ENCODE measurements around the gene GALNT1. TPM values are rescaled to one million over a fixed set of nuclear protein-coding genes. Genes with fewer than 3 reads are reported as not detected.

Gene GALNT1
- total RNA-seq, 1 donor from 2014 or later, result 74.5 TPM

- TF ChIP-seq CTCF (IDR thresholded peaks at IDR 0.05), result no peak
These were observed 57.8 kb downstream of the GALNT1 start for GRCh38 chr18:35639296-35639695.

GRCh38 chr18:35641467-35641866, 59.9 kb downstream of the GALNT1 start:
- Histone ChIP-seq H3K9me3 (no peaks in the 10 kb centered on the region), H3K36me3 (no peaks in the 10 kb centered on the region), H3K27me3 (no peaks in the 10 kb centered on the region), H3K4me3 (no peak overlapping the region), H3K27ac (no peak overlapping the region), H3K4me1 (no peaks in the 10 kb centered on the region)
- intact Hi-C loops (cut with DNase I), result no loop called here
- TF ChIP-seq CTCF (IDR thresholded peaks at IDR 0.05), result no peak
- DNase-seq (no peak), ATAC-seq (no peak)

More at GRCh38 chr18:35639296-35639695, 57.8 kb downstream of the GALNT1 start:
- no peak overlapping the region for H3K4me3 ChIP-seq
- H3K9me3 ChIP-seq, result no peaks in the 10 kb centered on the region
- H3K36me3 ChIP-seq, result no peaks in the 10 kb centered on the region
- no peaks in the 10 kb centered on the region for H3K27me3 ChIP-seq
- H3K27ac ChIP-seq, result no peak overlapping the region
- DNase-seq (no peak), ATAC-seq (no peak)
- intact Hi-C loops (cut with DNase I), result no loop called here
- no peaks in the 10 kb centered on the region for H3K4me1 ChIP-seq

- no peak for TF ChIP-seq CTCF (IDR thresholded peaks at IDR 0.05)
- no peak for ATAC-seq
- Histone ChIP-seq H3K4me3 (no peak overlapping the region), H3K4me1 (no peaks in the 10 kb centered on the region), H3K27me3 (no peaks in the 10 kb centered on the region), H3K9me3 (no peaks in the 10 kb centered on the region), H3K36me3 (no peaks in the 10 kb centered on the region), H3K27ac (no peak overlapping the region)
- intact Hi-C loops (cut with DNase I), result no loop called here
- no peak for DNase-seq
These were observed 60.4 kb downstream of the GALNT1 start for GRCh38 chr18:35641916-35642315.

GRCh38 chr18:35642802-35643201, 61.3 kb downstream of the GALNT1 start:
- H3K27me3 ChIP-seq, result no peaks in the 10 kb centered on the region
- DNase-seq, result no peak
- no peak for ATAC-seq
- no peaks in the 10 kb centered on the region for H3K9me3 ChIP-seq
- no peak for TF ChIP-seq CTCF (IDR thresholded peaks at IDR 0.05)
- intact Hi-C loops (cut with DNase I), result no loop called here
- no peak overlapping the region for H3K27ac ChIP-seq
- H3K4me3 ChIP-seq, result no peak overlapping the region
- no peaks in the 10 kb centered on the region for H3K36me3 ChIP-seq
- no peaks in the 10 kb centered on the region for H3K4me1 ChIP-seq

GRCh38 chr18:35646449-35646848, 64.9 kb downstream of the GALNT1 start:
- no peak overlapping the region for H3K27ac ChIP-seq

More at GRCh38 chr18:35646449-35646848, 64.9 kb downstream of the GALNT1 start:
- H3K4me3 ChIP-seq, result no peak overlapping the region
- no peak for ATAC-seq
- TF ChIP-seq CTCF (IDR thresholded peaks at IDR 0.05), result no peak
- H3K9me3 ChIP-seq, result peaks cover 10% of the 10 kb centered on the region
- intact Hi-C loops (cut with DNase I), result no loop called here
- H3K27me3 ChIP-seq, result no peaks in the 10 kb centered on the region
- no peak for DNase-seq
- H3K4me1 ChIP-seq, result no peaks in the 10 kb centered on the region
- no peaks in the 10 kb centered on the region for H3K36me3 ChIP-seq
